Measurements from ENCODE around the gene CLASRP. TPM values are rescaled to one million over a fixed set of nuclear protein-coding genes. Genes with fewer than 3 reads are reported as not detected.

CLASRP gene
- total and polyA plus RNA-seq, 2 of the 8 experiments (the other 6 are each of a cell fraction or from before 2014, with no cell fraction given) = 22.3 to 71.7 TPM

- TF ChIP-seq SP4 (IDR thresholded peaks at IDR 0.05; ENCODE audit: low read length) = no peak
- no peak for TF ChIP-seq RFX5 (IDR thresholded peaks at IDR 0.05; ENCODE audit: borderline replicate concordance, low read depth, low read length)
- TF ChIP-seq SAP30 (IDR thresholded peaks at IDR 0.05; ENCODE audit: insufficient read depth, insufficient replicate concordance, low read length) = no peak
- TF ChIP-seq PHF8 (conservative IDR thresholded peaks at IDR 0.05; ENCODE audit: low read depth, low read length) = no peak
These were observed 29.1 kb upstream of the CLASRP start (continued) for GRCh38 chr19:45009625-45010255.

All from H1 (cell line).